Calu3 (cell line): ENCODE measurements around the gene SNTB2. TPM values are rescaled to one million over a fixed set of nuclear protein-coding genes. Genes with fewer than 3 reads are reported as not detected.

Source experiments
- BruUV-seq: library from RNA; stranded (reverse); fragments of 400-500 nt; replicated peaks from 2 replicates; lab custom pipeline; 2021; lab: Mats Ljungman, UMichigan
- CTCF ChIA-PET: fragments of 300-600 bp; sonication (Branson Sonifier 250); formaldehyde crosslinking; loops from one replicate; lab custom pipeline; 2022; ENCODE audit warnings: antibody characterized with exemption; lab: Charles Lee
- DNase-seq: peaks from one replicate; pipeline ENCODE4 v3.0.0; 2022
- H3K27ac Mint-ChIP-seq: one replicate; pipeline ENCODE4 v1.8.0; 2022; ENCODE audit warnings: mixed read lengths; ENCODE audit not compliant: unreplicated experiment
- H3K27me3 Mint-ChIP-seq: one replicate; pipeline ENCODE4 v1.8.0; 2022; ENCODE audit warnings: mixed read lengths; ENCODE audit not compliant: unreplicated experiment
- H3K36me3 Mint-ChIP-seq: one replicate; pipeline ENCODE4 v1.8.0; 2022; ENCODE audit warnings: mild to moderate bottlenecking, moderate library complexity, mixed read lengths; ENCODE audit not compliant: insufficient read depth, unreplicated experiment
- H3K4me1 Mint-ChIP-seq: one replicate; pipeline ENCODE4 v1.8.0; 2022; ENCODE audit warnings: mild to moderate bottlenecking, low read depth, mixed read lengths; ENCODE audit not compliant: unreplicated experiment
- H3K4me3 Mint-ChIP-seq: one replicate; pipeline ENCODE4 v1.8.0; 2022; ENCODE audit warnings: mild to moderate bottlenecking, low read depth, moderate library complexity, mixed read lengths; ENCODE audit not compliant: unreplicated experiment
- H3K9me3 Mint-ChIP-seq: one replicate; pipeline ENCODE4 v1.8.0; 2022; ENCODE audit warnings: low read depth, mixed read lengths; ENCODE audit not compliant: unreplicated experiment
- CTCF ChIP-seq: fragments of 200-600 bp; IDR thresholded peaks from one replicate; pipeline ENCODE4 v1.8.0; 2022; ENCODE audit warnings: antibody characterized with exemption; ENCODE audit not compliant: unreplicated experiment
- intact Hi-C: fragments of 100-400 bp; cut with micrococcal nuclease; formaldehyde crosslinking; loops from one replicate; pipeline ENCODE4 v1.10.0; 2022; ENCODE audit not compliant: unreplicated experiment
- total RNA-seq: library from RNA; stranded (reverse); gene quantifications from 2 replicates; pipeline ENCODE4 v1.2.3, GENCODE V29; 2022

SNTB2 gene
- total RNA-seq, 1 experiment from 2014 or later = 29.3 TPM

DNA sequence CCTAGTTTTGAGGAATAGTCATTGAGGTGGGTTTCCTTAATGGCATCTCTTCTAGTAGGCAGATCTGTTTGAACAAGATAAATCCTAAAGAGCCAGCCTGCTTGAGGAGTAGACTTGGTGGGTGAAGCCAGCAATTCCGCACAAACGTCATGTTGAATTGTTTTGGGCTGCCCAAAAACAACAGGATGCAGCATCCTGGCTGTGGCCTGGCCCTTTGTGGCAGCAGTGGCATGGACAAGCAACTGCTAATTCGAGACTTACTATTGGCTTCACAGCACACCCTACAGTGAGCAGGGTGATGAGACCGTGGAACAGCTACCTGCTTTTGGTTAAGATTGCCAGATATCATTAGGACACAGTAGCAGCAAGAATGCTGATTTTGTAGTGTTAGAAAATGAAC is 114.9 kb downstream of the SNTB2 start:
- no peak for DNase-seq
- CTCF ChIA-PET = no interaction called here
- no TSS peak for BruUV-seq
- Mint-ChIP-seq H3K4me3 (no peak overlapping the region), H3K27ac (no peak overlapping the region), H3K4me1 (no peaks in the 10 kb centered on the region), H3K27me3 (no peaks in the 10 kb centered on the region), H3K9me3 (no peaks in the 10 kb centered on the region), H3K36me3 (no peaks in the 10 kb centered on the region)
- intact Hi-C loops = no loop called here
- no peak for TF ChIP-seq CTCF

- no peaks in the 10 kb centered on the region for H3K36me3 Mint-ChIP-seq
- no peaks in the 10 kb centered on the region for H3K4me1 Mint-ChIP-seq
- BruUV-seq = no TSS peak
- H3K9me3 Mint-ChIP-seq = no peaks in the 10 kb centered on the region
- no peak for TF ChIP-seq CTCF
- intact Hi-C loops = no loop called here
- CTCF ChIA-PET = no interaction called here
- no peaks in the 10 kb centered on the region for H3K27me3 Mint-ChIP-seq
- no peak for DNase-seq
- H3K27ac Mint-ChIP-seq = no peak overlapping the region
- no peak overlapping the region for H3K4me3 Mint-ChIP-seq
Observed at GRCh38 chr16:69302301-69302700, 115.3 kb downstream of the SNTB2 start.

- H3K9me3 Mint-ChIP-seq = no peaks in the 10 kb centered on the region
- no TSS peak for BruUV-seq
- no peaks in the 10 kb centered on the region for H3K27me3 Mint-ChIP-seq
- TF ChIP-seq CTCF = no peak
- no peak overlapping the region for H3K4me3 Mint-ChIP-seq
- no peaks in the 10 kb centered on the region for H3K4me1 Mint-ChIP-seq
- H3K36me3 Mint-ChIP-seq = peaks cover 5% of the 10 kb centered on the region
- DNase-seq = no peak
- intact Hi-C loops = no loop called here
- CTCF ChIA-PET = interaction anchor here (0.6 kb wide), 1 partner anchor 738 kb away, joined by 3 read pairs; no protein-coding TSS in a partner anchor
- H3K27ac Mint-ChIP-seq = no peak overlapping the region
Observed at GRCh38 chr16:69306031-69306430, 119.1 kb downstream of the SNTB2 start.

DNA sequence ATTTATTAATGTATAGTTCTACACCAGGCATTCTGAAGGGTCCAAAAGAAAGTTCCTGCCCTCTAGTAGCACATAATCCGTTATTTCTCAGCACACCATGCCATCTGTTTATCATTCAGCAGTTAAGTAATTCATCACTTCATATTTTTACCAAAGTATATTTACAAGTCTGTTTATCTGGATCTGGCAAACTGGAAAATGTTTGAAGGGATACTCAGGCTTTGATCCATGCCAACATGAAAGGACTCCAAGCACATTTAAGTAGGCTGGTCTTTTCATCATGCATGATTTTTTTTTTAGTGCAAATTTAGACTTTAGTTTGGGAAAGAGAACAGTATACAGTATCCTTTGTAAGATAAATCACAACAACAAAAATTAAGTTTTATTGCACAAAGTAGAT is 120.1 kb downstream of the SNTB2 start:
- no peak overlapping the region for H3K4me3 Mint-ChIP-seq
- intact Hi-C loops = no loop called here
- no peak overlapping the region for H3K27ac Mint-ChIP-seq
- no peaks in the 10 kb centered on the region for H3K9me3 Mint-ChIP-seq
- CTCF ChIA-PET = no interaction called here
- BruUV-seq = no TSS peak
- TF ChIP-seq CTCF = no peak
- peaks cover 16% of the 10 kb centered on the region for H3K36me3 Mint-ChIP-seq
- no peak for DNase-seq
- H3K27me3 Mint-ChIP-seq = no peaks in the 10 kb centered on the region
- H3K4me1 Mint-ChIP-seq = peaks cover 3% of the 10 kb centered on the region
